Measurements from ENCODE around the gene GALNT2. TPM values are rescaled to one million over a fixed set of nuclear protein-coding genes. Genes with fewer than 3 reads are reported as not detected.

GALNT2 gene
- total RNA-seq, 1 donor from 2014 or later, result 58.0 TPM

DNA sequence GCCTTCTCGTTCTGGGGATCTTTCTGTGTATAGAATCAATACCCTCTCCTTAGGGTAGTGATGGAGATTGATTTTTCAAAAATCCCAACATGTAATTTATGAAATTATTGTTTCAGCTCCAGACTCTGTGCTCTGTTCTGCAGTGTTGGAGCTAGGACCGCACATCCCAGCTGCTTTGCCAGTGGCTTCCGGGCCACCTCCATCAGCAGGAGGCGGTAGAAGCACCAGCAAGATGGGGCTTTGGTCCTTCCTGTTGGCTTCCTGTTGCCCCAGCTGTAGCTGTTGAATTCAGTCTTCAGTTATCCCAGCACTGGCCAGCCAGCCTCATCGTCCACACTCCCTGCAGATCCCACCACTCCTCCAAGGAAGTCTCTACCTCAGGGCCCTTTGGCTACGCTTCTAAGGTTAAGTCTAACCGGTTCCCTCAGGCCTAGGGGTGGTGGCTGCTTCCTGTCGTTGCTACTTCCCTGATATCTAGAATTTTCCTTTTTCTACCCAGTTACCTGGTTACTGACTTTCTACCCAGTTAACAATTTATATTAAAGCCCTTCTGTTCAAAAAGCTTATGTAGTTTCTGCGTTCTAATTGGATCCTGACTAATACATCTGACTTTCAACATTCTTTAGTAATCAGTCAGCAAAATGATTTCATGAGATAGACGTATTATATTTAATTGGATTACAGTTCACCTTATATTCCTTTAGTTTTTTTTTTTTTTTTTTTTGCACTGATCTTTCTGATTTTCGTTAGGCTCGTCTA is 24.6 kb downstream of the GALNT2 start:
- Mint-ChIP-seq H3K36me3 (ENCODE audit: low read depth) (peaks cover 10% of the 10 kb centered on the region), H3K4me1 (peaks cover 4% of the 10 kb centered on the region), H3K27me3 (ENCODE audit: low read depth) (no peaks in the 10 kb centered on the region), H3K27ac (ENCODE audit: unreplicated experiment) (no peak overlapping the region), H3K9me3 (no peaks in the 10 kb centered on the region), H3K4me3 (no peak overlapping the region)
- no peak for DNase-seq (ENCODE audit: low read depth, low spot score)
- TF ChIP-seq, protein P1, sequence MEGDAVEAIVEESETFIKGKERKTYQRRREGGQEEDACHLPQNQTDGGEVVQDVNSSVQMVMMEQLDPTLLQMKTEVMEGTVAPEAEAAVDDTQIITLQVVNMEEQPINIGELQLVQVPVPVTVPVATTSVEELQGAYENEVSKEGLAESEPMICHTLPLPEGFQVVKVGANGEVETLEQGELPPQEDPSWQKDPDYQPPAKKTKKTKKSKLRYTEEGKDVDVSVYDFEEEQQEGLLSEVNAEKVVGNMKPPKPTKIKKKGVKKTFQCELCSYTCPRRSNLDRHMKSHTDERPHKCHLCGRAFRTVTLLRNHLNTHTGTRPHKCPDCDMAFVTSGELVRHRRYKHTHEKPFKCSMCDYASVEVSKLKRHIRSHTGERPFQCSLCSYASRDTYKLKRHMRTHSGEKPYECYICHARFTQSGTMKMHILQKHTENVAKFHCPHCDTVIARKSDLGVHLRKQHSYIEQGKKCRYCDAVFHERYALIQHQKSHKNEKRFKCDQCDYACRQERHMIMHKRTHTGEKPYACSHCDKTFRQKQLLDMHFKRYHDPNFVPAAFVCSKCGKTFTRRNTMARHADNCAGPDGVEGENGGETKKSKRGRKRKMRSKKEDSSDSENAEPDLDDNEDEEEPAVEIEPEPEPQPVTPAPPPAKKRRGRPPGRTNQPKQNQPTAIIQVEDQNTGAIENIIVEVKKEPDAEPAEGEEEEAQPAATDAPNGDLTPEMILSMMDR (conservative IDR thresholded peaks at IDR 0.05), result no peak

DNA sequence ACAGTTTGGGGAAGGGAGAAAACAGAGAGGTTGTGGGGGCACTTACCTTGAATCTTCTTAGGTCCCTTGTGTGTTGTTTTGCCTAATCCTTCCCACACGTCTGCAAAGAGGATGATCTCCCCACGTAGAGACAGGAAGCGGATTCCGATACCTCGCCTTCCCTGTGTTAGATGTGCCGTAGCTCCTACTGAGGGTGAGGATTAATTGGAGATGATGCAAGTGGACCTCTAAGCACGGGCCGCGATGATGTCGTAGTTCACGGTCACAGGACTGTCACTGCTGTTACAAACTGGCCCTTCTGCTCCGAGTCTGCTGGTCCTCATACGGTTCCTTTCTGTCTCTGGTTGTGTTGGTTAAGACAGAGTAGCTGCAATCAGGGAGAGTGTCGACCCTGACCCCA is 27.7 kb downstream of the GALNT2 start:
- no peak overlapping the region for H3K4me3 Mint-ChIP-seq
- TF ChIP-seq, protein P1 (conservative IDR thresholded peaks at IDR 0.05), result no peak
- no peak overlapping the region for H3K27ac Mint-ChIP-seq (ENCODE audit: unreplicated experiment)

DNA sequence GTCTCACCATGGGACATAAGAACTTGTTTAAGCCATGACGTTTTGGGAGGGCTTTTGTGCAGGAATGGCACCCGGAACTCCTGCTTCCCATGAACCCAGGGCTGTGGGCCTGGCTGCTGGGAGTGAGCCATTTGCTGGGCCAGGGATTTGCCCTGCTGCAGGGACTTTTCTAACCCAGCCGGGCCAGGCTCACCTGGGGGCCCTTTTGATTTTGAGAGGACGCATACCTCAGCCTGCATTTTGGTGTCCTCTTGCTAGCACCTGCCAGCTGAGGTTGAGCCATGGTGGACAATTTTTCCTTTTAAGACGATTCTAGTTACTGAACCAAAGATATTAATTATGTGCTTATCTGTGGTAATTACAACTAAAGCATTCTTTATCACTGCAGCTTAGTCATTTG is 28.9 kb downstream of the GALNT2 start:
- Mint-ChIP-seq H3K27ac (ENCODE audit: unreplicated experiment) (no peak overlapping the region), H3K9me3 (no peaks in the 10 kb centered on the region), H3K4me1 (peaks cover 6% of the 10 kb centered on the region)

More for the DNA sequence above, 27.7 kb downstream of the GALNT2 start:
- DNase-seq (ENCODE audit: low read depth, low spot score), result no peak
- H3K4me1 Mint-ChIP-seq, result peaks cover 6% of the 10 kb centered on the region
- no peaks in the 10 kb centered on the region for H3K9me3 Mint-ChIP-seq
- peaks cover 12% of the 10 kb centered on the region for H3K36me3 Mint-ChIP-seq (ENCODE audit: low read depth)
- H3K27me3 Mint-ChIP-seq (ENCODE audit: low read depth), result no peaks in the 10 kb centered on the region

DNA sequence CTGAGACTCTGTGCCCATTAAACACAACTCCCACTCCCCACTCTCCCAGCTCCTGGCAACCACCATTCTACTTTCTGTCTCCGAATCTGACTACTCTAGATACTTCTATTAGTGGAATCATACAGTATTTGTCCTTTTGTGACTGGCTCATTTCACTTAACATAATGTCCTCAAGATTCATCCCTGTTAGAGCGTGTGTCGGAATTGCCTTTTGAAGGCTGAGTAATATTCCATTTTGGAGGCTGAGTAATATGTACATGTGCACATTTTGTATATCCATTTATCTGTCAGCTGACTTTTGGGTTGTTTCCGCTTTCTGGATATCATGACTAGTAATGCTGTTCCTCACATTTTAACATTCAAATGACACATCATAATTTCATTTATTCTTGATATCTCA is 30.3 kb downstream of the GALNT2 start:
- H3K27me3 Mint-ChIP-seq (ENCODE audit: low read depth), result no peaks in the 10 kb centered on the region
- TF ChIP-seq, protein P1 (conservative IDR thresholded peaks at IDR 0.05), result no peak
- peaks cover 6% of the 10 kb centered on the region for H3K4me1 Mint-ChIP-seq
- H3K27ac Mint-ChIP-seq (ENCODE audit: unreplicated experiment), result no peak overlapping the region
- peaks cover 5% of the 10 kb centered on the region for H3K36me3 Mint-ChIP-seq (ENCODE audit: low read depth)
- no peak overlapping the region for H3K4me3 Mint-ChIP-seq
- H3K9me3 Mint-ChIP-seq, result no peaks in the 10 kb centered on the region
- no peak for DNase-seq (ENCODE audit: low read depth, low spot score)

More for the DNA sequence above, 28.9 kb downstream of the GALNT2 start:
- Mint-ChIP-seq H3K36me3 (ENCODE audit: low read depth) (peaks cover 9% of the 10 kb centered on the region), H3K4me3 (no peak overlapping the region), H3K27me3 (ENCODE audit: low read depth) (no peaks in the 10 kb centered on the region)
- no peak for DNase-seq (ENCODE audit: low read depth, low spot score)
- TF ChIP-seq, protein P1 (conservative IDR thresholded peaks at IDR 0.05), result no peak

DNA sequence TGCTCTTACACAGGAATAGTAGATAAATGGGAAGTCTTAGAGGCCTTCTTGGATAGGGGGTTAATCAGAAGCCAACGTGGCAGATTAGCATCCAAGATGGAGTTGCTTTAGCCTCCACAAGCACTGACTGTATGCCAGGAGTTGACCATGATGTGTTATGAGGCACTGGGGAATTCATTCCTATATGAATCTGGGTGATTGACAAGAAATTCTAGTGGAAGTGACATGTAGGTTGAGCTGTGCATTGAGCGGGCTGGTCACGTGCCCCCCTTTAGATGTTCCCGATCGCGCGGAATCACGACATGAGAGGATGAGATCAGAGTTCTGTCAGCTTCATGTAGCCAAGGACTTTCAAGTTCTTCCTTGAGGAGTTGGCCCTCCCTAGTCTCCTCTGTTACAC is 31.7 kb downstream of the GALNT2 start:
- Mint-ChIP-seq H3K9me3 (no peaks in the 10 kb centered on the region), H3K36me3 (ENCODE audit: low read depth) (peaks cover 5% of the 10 kb centered on the region), H3K4me1 (peaks cover 16% of the 10 kb centered on the region), H3K27me3 (ENCODE audit: low read depth) (no peaks in the 10 kb centered on the region), H3K27ac (ENCODE audit: unreplicated experiment) (no peak overlapping the region), H3K4me3 (no peak overlapping the region)
- no peak for DNase-seq (ENCODE audit: low read depth, low spot score)
- TF ChIP-seq, protein P1 (conservative IDR thresholded peaks at IDR 0.05), result no peak

Measured in neural crest cell (in vitro differentiated cells).